Esophagus muscularis mucosa (tissue), 4 donors: Measurements from ENCODE around the gene MYO1G. TPM values are rescaled to one million over a fixed set of nuclear protein-coding genes. Genes with fewer than 3 reads are reported as not detected.
A peak's percentile ranks its signal among the peaks of the same experiment; 100 is the strongest.

Source experiments
- DNase-seq: peaks from one replicate; pipeline ENCODE4 v3.0.0-alpha.2; 2017; ENCODE audit errors: extremely low spot score
- H3K27ac ChIP-seq, 4 donors: fragments of 200-600 bp; sonication (generic); replicated peaks in 1 of 4; 1 replicate in 3 of 4; 2 replicates in 1 of 4; pipeline ENCODE4 v1.5.1; 2016 to 2019; ENCODE audit warnings: mild to moderate bottlenecking in 1 of 4
- H3K27me3 ChIP-seq, 4 donors: fragments of 200-600 bp; sonication (generic); one replicate each; pipeline versions ENCODE4 v1.5.1 to v1.6.0; 2016 to 2019
- H3K36me3 ChIP-seq, 4 donors: fragments of 200-600 bp; sonication (generic); one replicate each; pipeline ENCODE4 v1.5.1; 2016 to 2019
- H3K4me1 ChIP-seq, 4 donors: fragments of 200-600 bp; sonication (generic); one replicate each; pipeline ENCODE4 v1.5.1; 2016 to 2019
- H3K4me3 ChIP-seq, 4 donors: fragments of 200-600 bp; sonication (generic); 1 replicate in 2 of 4; 2 replicates in 2 of 4; pipeline ENCODE4 v1.5.1; 2016 to 2019; ENCODE audit warnings: mild to moderate bottlenecking in 4 of 4, moderate library complexity in 1 of 4
- H3K9me3 ChIP-seq, 4 donors: fragments of 200-600 bp; sonication (generic); 1 replicate in 3 of 4; 2 replicates in 1 of 4; pipeline ENCODE4 v1.5.1; 2016 to 2019
- CTCF ChIP-seq, 3 experiments: fragments of 200-600 bp in 2 of 3; fragments of 450-650 bp in 1 of 3; sonication (generic) in 2 of 3; IDR thresholded peaks; one replicate each; pipeline ENCODE4 v1.5.1; 2017 to 2019; ENCODE audit warnings: antibody characterized with exemption in 3 of 3, mild to moderate bottlenecking in 2 of 3, moderate library complexity in 1 of 3
- EP300 ChIP-seq: sonication (generic); formaldehyde crosslinking; IDR thresholded peaks from one replicate; pipeline ENCODE4 v1.6.1; 2017; ENCODE audit warnings: antibody characterized with exemption
- POLR2A ChIP-seq: fragments of 450-650 bp; IDR thresholded peaks from one replicate; pipeline ENCODE4 v1.6.1; 2017; ENCODE audit warnings: antibody characterized with exemption, moderate library complexity, mild to moderate bottlenecking, low read depth
- POLR2AphosphoS5 ChIP-seq, 2 donors: sonication (generic); formaldehyde crosslinking; IDR thresholded peaks; one replicate each; pipeline ENCODE4 v1.6.1; 2017; ENCODE audit warnings: antibody characterized with exemption in 2 of 2
- WGBS: methylation state at CpG from one replicate; pipeline ENCODE4 v1.1.5; 2018; 5-methylcytosine and 5-hydroxymethylcytosine counted together
- intact Hi-C: fragments of 100-400 bp; cut with DNase I; formaldehyde crosslinking; loops from one replicate; pipeline ENCODE4 v1.15.1; 2023
- total RNA-seq, 4 donors: library from RNA; depleted of rRNA; stranded (reverse); fragments of >200 nt; gene quantifications; one replicate each; pipeline versions ENCODE4 v1.1.0 to v1.2.1, GENCODE V29; 2016

The MYO1G gene
- total RNA-seq, 4 donors from 2014 or later, result 0.78 to 6.8 (median 3.1) TPM

GRCh38 chr7:45007106-45007505 lies 28.3 kb upstream of the MYO1G start:
- H3K9me3 ChIP-seq, result no peaks in the 10 kb centered on the region
- WGBS, result 98% methylated on average over 7 of the region's 7 CpGs
- peaks cover 0 to 4% (median 0%) of the 10 kb centered on the region in 4 donors for H3K36me3 ChIP-seq
- no peak overlapping the region for H3K4me3 ChIP-seq
- intact Hi-C loops, result loop anchor here (10.0 kb wide), 1 partner anchor 78 kb away; the partner anchor contains the start of gene NACAD
- TF ChIP-seq POLR2AphosphoS5 (IDR thresholded peaks at IDR 0.05), result no peak
- no peak for TF ChIP-seq EP300
- no peak for TF ChIP-seq CTCF (IDR thresholded peaks at IDR 0.05)
- TF ChIP-seq POLR2A, result no peak
- peaks cover 3 to 14% (median 11%) of the 10 kb centered on the region in 4 donors for H3K4me1 ChIP-seq
- no peaks in the 10 kb centered on the region for H3K27me3 ChIP-seq
- H3K27ac ChIP-seq, result no peak overlapping the region
- DNase-seq, result no peak

- Histone ChIP-seq H3K36me3 (peaks cover 0 to 4% (median 0%) of the 10 kb centered on the region in 4 donors), H3K27ac (no peak overlapping the region), H3K27me3 (no peaks in the 10 kb centered on the region), H3K9me3 (no peaks in the 10 kb centered on the region), H3K4me1 (peaks cover 20 to 30% (median 27%) of the 10 kb centered on the region in 4 donors), H3K4me3 (no peak overlapping the region)
- TF ChIP-seq CTCF (IDR thresholded peaks at IDR 0.05) (no peak), POLR2AphosphoS5 (IDR thresholded peaks at IDR 0.05) (no peak), EP300 (no peak), POLR2A (no peak)
- DNase-seq, result no peak
- intact Hi-C loops, result loop anchor here (5.0 to 10.0 kb wide), 2 partner anchors 81 to 109 kb away; partner anchors contain the start of genes NACAD and TBRG4
- WGBS, result 94% methylated on average over 4 of the region's 4 CpGs
Observed at GRCh38 chr7:45003789-45004188, 25.0 kb upstream of the MYO1G start.

GRCh38 chr7:45001826-45002225 lies 23.0 kb upstream of the MYO1G start:
- intact Hi-C loops, result loop anchor here (5.0 to 10.0 kb wide), 2 partner anchors 83 to 110 kb away; partner anchors contain the start of genes NACAD and TBRG4
- H3K9me3 ChIP-seq, result no peaks in the 10 kb centered on the region
- H3K27me3 ChIP-seq, result no peaks in the 10 kb centered on the region
- TF ChIP-seq POLR2AphosphoS5 (IDR thresholded peaks at IDR 0.05), result no peak
- TF ChIP-seq EP300, result no peak
- no peak for TF ChIP-seq CTCF (IDR thresholded peaks at IDR 0.05)
- no peak for TF ChIP-seq POLR2A
- no peak for DNase-seq
- peak overlapping the region in 1 of 4 donors; percentile 93 for H3K4me3 ChIP-seq
- peaks cover 27 to 38% (median 30%) of the 10 kb centered on the region in 4 donors for H3K4me1 ChIP-seq
- peaks cover 0 to 1% (median 0%) of the 10 kb centered on the region in 4 donors for H3K36me3 ChIP-seq
- H3K27ac ChIP-seq, result peak overlapping the region in 2 of 4 donors; percentile 13 to 94
- 37% methylated on average over 2 of the region's 2 CpGs for WGBS

- DNase-seq, result no peak
- Histone ChIP-seq H3K27me3 (no peaks in the 10 kb centered on the region), H3K36me3 (no peaks in the 10 kb centered on the region), H3K27ac (peak overlapping the region; percentile 90 to 96 (median 93)), H3K9me3 (no peaks in the 10 kb centered on the region), H3K4me3 (peak overlapping the region; percentile 65 to 93 (median 85)), H3K4me1 (peaks cover 24 to 38% (median 29%) of the 10 kb centered on the region in 4 donors)
- WGBS, result 48% methylated on average over 10 of the region's 10 CpGs
- no peak for TF ChIP-seq CTCF (IDR thresholded peaks at IDR 0.05)
- no peak for TF ChIP-seq EP300
- peak in 1 of 2 donors; percentile 5 for TF ChIP-seq POLR2AphosphoS5 (IDR thresholded peaks at IDR 0.05)
- no peak for TF ChIP-seq POLR2A
- intact Hi-C loops, result loop anchor here (5.0 to 10.0 kb wide), 2 partner anchors 84 to 111 kb away; partner anchors contain the start of genes NACAD and TBRG4
Observed at GRCh38 chr7:45001138-45001694, 22.4 kb upstream of the MYO1G start.
